NCI-H1105 treated with DMSO at 0.1 percent for 48 hours (cell line): ENCODE data around the gene FAIM2.
A peak's percentile ranks its signal among the peaks of the same experiment; 100 is the strongest.

Source experiments
- DNase-seq: peaks from one replicate; lab custom pipeline; 2025; lab: John Stamatoyannopoulos, UW

The FAIM2 gene

GRCh38 chr12:49903700-49904423, at the start of gene FAIM2:
TSS of gene FAIM2 (minus strand) at chr12:49903900. CDS start at chr12:49903792, 108 bp downstream.
- DNase-seq, result peak; percentile 32

GRCh38 chr12:49953151-49953550, 49.5 kb upstream of the FAIM2 start:
- no peak for DNase-seq

DNA sequence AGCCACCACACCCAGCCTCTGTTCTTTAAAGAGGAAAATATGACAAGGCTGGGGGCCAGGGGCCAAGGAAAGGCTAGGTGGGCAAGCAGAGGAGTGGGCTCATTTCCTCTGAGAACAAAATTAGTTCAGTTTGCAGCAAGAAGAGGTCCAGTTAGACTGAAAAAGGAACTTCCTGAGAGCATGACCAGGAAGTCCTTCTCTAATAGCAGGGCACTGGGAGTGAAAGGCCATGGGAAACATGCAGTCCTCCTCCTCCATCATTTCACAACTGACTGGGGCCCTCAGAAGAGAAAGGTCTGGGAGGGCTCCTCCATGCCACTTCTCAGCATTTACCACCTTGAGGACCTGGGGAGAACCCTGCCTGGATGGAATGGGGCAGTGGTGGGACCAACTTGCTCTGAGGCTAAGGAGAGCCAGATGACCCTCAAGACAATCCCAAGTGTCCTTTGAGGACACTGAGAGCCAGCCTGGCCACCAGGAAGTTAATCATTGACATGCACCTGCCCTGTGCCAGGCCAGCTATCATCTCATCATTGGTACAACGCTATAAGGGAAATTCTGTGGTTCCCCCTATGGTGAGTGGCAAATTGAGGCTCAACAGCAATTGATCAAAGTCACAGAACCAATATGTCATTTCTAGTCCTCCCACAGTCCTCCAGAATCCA, 48.8 kb upstream of the FAIM2 start:
- no peak for DNase-seq

DNA sequence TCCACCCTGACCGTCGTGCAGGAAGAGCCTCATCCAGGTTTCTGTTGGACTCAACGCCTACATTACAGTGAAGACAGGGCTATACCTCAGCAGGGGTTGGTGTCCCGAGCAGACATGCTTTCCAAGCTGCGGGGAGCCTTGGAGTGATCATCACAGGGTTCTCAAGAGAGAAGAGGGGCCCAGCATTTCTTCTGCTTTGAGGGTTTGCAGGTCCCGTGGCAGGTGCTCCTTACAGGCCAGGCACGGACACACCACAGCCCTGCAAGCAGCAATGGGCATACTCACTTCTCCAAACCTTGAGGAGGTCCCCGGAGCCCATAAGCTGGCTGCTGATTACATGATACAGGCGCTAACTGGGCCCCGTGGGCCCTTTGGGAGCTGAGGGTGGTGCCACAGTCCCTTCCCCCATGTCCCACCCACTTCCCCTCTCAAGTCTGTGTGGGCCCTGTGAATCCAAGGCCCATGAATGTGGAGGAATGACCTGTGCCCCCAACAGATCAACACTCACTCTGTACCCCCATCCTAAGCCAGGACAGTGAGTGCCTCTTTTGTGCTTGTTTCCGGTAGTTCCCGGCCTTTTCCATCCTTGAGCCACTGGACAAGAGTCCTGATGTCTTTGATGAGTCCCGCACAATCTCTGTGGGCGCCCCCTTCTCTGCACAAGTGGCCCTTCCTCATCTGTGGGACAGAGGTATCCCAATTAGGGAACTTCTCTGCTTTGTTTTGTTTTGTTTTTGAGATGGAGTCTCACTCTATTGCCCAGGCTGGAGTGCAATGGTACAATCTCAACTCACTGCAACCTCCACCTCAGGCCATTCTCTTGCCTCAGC, 47.9 kb upstream of the FAIM2 start:
- DNase-seq, result no peak

DNA sequence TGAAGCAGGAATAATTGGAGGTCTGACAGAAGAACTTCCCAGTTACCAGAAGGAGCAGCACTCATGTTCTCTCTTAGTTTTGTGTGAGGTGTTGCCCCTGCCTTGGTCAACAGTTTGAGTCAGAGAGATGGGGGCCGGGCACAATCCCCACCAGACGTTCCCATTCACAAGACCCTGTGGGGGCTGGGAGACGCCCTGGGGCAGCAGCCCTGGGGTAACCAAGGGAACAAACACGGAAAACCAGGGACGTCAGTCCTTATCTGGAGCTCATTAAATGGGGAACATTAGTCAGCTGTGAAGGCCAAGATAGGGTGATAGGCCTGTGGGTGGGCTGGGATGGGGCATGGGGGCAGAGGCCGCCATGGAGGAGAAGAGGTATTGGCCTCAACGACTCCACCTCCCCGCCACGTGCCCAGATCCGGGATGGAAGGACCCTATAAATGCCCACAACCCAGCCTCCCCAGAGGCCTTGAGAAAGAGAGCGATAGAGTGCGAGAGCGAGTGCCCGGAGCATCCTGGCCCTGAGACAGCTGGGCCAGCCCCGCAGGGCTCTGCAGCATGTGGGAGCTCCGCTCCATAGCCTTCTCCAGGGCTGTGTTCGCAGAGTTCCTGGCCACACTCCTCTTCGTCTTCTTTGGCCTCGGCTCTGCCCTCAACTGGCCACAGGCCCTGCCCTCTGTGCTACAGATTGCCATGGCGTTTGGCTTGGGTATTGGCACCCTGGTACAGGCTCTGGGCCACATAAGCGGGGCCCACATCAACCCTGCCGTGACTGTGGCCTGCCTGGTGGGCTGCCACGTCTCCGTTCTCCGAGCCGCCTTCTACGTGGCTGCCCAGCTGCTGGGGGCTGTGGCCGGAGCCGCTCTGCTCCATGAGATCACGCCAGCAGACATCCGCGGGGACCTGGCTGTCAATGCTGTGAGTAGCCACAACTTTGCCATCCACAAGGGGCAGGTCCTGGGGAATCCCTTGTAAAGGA, 46.9 kb upstream of the FAIM2 start, which contains the start of gene AQP2:
Gene AQP2, plus strand, starts transcription at position 465 of the 979 bp plus-strand sequence. Its CDS starts 94 bp downstream, at position 559.
- no peak for DNase-seq

DNA sequence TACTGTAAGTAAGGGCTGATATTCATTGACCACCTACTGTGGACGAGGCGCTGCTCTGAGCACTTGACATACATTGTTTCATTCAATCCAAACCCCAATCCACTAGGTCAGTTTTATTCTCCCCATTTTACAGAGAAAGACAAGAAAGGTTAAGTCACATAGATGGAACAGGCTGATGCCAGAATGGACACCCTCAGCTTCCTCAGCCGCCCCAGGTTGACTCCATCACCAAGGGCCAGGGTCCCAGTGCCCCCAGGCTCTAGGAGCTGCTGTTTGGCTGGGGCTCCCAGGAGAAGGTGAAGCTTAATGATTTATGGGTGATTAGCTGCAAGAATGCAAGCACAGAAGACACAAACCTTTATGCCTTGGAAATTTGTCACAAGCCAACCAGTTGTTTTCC, 46.2 kb upstream of the FAIM2 start:
- no peak for DNase-seq

DNA sequence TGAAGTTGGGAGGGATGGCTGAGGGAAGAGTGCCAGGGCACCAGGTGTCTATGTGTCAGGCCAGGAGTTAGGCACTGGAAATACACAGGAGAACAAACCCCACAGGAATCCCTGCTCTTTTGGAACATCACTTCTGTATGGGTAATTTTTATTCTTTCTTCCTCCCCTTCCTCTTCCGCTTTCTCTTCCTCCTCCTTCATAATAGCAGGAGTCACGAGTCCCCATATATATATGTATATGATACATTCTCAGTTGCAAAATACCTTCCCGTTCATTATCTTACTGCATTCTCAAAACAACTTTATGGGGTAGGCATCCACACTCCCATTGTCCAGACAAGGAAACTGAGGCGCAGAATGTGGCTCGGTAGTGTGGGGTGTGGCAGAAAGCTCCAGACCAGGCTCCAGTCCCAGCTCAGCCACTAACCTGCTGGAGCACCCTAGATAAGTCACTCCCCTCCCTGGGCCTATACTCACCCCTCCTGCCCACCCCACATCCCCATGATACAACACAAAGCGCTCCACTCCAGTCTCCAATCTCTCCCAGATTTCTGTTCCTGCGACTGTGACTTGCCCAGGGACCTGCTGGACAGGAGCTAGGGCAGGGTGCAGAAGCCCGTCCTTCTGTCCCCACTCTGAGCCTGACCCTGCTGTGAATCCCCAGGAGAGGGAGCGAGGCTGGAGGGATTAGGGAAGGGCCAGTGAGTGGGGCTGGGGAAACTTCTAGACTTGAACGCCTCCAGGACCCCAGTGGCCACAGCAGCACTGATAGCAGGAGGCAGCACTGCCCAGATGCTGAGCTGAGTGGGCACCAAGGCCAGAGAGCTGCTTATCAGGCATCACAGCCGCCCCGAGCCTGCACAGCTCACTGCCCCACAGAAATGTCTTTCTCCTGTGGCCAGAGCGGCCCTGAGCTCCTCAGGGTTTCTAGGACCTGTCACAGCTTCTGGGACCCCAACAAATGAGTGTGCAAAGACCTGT, 45.5 kb upstream of the FAIM2 start:
- no peak for DNase-seq

DNA sequence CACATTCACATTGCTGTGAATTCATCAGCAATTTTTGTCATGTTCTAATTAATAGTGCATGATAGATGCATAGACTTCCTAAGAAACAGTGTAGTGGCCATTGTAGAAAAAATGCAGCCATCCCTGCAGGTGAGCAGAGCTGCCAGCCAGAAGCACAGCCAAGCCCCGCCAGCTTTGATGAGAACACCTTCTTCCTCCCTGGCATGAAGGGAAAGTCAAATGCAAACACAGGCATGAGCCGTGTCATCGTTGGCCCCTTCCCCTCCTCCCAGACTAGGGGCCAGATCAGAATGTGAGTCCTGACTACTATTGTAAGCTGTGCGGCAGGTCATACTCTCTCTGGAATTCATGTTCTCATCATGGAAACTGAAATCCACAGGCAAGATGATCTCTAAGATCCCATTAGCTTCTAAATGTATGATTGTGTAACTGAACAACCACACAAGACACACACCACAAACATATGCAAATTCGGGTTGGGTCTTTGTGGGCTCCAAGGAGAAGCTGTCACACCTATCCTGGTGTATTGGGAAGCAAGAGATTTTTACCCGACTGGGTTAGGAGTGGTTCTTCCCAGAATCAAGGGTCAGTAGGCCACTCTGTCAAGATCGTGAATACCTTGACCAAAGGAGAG, 44.0 kb upstream of the FAIM2 start:
- no peak for DNase-seq

- DNase-seq, result peak; percentile 4
These were observed 42.8 kb upstream of the FAIM2 start for GRCh38 chr12:49946497-49946896.

DNA sequence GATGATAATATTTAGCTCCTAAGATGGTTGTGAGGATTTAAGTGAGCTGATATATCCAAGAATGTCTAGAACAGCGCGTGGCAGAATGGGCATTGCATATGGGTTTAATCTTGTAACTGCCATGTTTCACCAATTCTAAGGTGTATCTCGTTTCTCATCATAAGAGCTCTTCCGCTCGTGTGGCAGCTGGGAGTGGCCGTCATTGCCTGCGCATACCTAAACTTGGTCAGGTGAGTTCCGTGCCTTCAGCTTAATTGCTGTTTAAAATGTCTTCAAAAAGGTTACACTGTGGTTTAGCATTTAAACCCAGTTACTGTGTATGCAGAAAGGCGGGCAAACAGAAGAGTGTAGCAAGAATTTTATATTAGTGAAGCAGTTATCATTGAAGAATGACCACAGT, 42.4 kb upstream of the FAIM2 start:
- DNase-seq, result no peak

- no peak for DNase-seq
These were observed 41.8 kb upstream of the FAIM2 start for GRCh38 chr12:49945394-49946080.

DNA sequence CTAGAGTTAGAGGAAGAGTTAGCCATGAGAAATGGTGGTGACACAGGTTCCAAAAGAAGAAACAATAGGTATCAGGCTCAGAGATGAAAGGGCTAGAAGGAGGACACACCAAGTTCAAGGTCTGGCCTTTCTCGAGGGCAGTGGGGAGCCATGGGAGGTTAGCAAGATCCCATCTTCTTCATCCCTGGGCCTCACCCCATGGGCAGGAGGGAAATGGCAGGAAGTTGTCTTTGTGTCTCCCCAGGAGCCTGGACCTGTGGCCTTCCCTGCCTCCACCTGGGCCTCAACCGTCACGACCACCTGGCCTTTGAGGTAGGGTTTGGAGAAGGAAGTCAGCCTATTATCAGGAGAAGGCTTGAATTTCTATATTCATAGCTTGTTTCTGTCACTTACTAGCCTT, 41.0 kb upstream of the FAIM2 start:
- no peak for DNase-seq

DNA sequence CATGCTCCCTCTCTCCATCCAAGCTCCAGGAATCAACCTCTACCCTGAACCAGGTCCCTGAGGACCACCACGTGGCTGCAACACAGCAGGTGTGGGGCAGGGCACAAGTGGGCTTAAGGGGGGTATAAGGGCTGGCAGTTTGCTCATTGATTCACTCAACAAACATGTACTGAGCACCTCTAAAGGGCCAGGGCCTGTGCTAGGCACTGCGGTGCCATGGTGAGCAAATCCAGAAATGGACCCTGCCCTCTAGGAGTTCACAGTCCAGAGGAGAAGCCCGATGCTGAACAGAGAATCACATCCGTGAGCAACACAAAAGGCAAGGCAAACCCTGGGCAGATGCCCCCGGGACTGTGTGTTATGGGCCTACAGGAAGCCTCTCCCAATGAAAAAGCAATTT, 40.3 kb upstream of the FAIM2 start:
- no peak for DNase-seq

DNA sequence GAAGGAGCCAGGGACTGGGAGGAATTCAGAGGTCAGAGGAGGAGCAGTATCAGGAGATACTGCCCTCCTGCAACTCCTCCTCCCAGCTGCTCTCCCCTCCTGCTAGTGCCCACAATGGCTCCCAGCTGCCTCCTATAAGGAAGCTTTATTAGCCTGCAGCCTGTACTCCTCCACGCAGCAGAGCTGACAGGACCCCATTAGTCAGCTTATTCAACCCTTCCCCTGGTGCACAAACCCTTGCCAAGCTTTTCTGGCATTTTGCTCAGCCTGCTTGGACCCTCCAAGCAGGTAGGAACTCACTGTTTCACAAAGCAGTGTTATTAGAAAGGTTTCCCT, 39.9 kb upstream of the FAIM2 start:
- DNase-seq, result no peak

DNA sequence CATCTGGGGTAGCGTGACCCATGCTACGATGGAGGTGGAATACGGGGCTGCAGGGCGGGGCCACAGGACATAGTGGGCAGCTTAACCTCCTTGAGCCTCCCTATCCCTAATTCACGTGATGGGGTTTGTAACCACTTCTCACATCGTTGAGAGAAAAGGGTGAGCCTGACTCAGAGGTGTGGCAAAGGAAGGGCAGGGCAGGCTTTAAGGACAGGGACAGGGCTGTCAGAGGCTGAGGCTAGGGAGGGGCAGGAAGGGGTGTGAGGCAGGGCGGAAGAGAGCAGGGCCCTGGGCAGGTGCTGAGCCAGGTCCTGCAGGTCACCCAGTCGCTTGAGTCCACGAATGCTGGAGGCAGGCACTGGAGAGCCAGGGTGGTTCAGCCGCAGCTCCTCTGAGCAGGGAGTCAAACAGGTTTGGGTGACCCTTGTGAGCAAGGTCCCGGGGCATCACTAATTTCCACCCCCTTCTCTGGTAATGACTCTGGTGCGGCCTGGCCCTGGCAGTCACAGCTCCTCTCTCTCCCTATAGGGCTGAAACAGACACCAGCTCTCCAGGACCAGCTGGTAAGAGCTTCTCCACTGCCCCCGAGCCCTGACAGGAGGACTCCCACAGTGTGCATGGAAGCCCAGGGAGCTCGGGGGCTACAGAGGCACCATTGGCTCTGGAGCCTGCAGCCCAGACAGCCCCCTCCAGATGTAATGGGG, 39.4 kb upstream of the FAIM2 start:
- no peak for DNase-seq

DNA sequence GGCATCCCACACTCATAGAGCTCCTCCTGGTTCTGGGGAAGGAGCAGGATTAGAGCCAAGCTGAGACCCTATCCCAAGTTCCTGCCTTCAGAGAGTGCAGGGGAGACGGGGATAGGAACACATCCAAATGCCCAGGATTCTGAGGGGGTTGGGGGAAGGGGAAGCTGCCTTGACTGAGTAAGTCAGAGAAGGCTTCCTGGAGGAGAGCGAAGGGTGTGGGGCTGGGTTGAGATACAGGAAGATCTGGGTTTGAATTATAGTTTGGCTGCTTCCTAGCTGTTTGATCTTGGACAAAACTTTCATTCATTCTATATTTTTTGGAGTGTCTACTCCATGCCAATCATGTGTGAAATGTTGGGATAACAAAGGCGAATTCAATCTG, 38.8 kb upstream of the FAIM2 start:
- no peak for DNase-seq

DNA sequence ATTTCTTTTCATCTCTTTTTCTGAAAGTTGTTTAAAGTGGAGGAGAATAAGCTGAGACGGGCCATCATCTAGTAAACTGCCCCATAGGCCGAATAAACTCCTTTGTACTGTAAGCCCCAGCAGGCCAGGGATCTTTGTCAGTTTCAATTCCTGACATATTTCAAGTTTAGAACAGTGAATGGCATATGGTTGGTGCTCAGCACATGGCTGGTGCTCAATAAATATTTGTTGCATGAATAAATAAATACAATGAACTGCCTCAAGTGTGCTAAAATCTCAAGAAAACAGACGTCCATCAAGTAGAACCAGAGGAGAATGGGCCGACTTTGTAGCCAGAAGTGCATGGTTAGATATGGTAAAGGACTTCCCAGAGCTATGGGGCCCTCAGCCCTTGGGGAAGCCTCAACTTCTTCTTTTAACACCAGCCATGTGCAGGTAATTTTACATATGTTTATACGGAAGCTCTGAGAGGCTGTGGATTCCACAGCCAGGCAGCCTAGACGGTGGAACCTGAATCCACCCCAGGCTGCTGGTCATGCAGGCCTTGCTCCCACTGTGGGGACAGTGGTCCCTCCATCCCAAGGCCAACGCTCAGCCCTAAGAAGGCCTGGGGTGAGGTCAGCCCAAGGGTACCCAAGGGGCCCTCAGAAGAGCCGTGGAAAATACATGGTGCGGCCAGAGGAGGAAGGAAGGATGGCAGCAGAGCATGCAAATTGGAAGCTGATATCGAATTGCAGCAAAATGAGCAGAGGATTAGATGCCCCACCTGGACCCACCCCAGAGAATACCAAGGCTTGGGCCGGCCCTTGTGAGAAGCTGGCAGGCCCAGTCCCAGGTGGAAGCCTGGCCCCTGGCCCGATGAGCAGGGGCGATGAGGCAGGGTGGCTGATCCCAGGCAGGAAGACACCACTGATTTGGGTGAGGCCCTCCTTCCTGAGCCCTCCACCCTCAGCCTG, 38.1 kb upstream of the FAIM2 start:
- DNase-seq, result no peak

DNA sequence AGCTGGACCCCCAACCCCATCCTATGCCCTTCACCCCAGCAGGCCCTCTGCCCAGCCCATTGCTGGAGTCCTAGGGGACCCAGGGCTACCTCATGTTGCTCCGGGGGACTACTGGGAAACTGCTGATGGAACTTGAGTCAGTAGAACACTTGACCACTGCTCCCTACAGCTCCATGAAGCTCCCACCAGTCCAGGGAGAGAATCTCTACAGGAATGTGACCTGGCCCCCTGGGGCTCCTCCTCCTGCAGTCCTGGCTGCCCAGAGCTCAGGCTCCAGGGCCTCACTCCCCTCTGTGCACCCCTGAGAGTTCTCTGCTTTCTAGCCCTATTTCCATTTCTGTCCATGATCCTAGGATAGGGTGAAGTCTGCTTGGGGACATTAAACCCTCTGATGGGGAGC, 36.0 kb upstream of the FAIM2 start:
- DNase-seq, result no peak
